Upper lobe of left lung (tissue), 4 donors: ENCODE results near the gene ACTG2.

Experiments used
- POLR2AphosphoS5 ChIP-seq, 2 donors: sonication (generic); formaldehyde crosslinking; IDR thresholded peaks; one replicate each; pipeline ENCODE4 v1.5.1; 2017; ENCODE audit warnings: antibody characterized with exemption in 2 of 2
- TF ChIP-seq, protein P1 (sequence below), 6 experiments: fragments of 450-650 bp in 4 of 6; fragments of 200-600 bp in 2 of 6; sonication (generic) in 2 of 6; IDR thresholded peaks; one replicate each; pipeline ENCODE4 v1.5.1; 2016 to 2019; ENCODE audit warnings: antibody characterized with exemption in 6 of 6

- TF ChIP-seq, protein P1, sequence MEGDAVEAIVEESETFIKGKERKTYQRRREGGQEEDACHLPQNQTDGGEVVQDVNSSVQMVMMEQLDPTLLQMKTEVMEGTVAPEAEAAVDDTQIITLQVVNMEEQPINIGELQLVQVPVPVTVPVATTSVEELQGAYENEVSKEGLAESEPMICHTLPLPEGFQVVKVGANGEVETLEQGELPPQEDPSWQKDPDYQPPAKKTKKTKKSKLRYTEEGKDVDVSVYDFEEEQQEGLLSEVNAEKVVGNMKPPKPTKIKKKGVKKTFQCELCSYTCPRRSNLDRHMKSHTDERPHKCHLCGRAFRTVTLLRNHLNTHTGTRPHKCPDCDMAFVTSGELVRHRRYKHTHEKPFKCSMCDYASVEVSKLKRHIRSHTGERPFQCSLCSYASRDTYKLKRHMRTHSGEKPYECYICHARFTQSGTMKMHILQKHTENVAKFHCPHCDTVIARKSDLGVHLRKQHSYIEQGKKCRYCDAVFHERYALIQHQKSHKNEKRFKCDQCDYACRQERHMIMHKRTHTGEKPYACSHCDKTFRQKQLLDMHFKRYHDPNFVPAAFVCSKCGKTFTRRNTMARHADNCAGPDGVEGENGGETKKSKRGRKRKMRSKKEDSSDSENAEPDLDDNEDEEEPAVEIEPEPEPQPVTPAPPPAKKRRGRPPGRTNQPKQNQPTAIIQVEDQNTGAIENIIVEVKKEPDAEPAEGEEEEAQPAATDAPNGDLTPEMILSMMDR (IDR thresholded peaks at IDR 0.05) = no peak
- no peak for TF ChIP-seq POLR2AphosphoS5 (IDR thresholded peaks at IDR 0.05)
Measured at GRCh38 chr2:73931531-73932500, 39.0 kb downstream of the ACTG2 start.
